Neural cell (in vitro differentiated cells): ENCODE results near the gene DUS1L. TPM values are rescaled to one million over a fixed set of nuclear protein-coding genes. Genes with fewer than 3 reads are reported as not detected.

Source experiments
- H2AFZ ChIP-seq: fragments of 200-600, 300-800 bp; sonication (generic), shearing (Covaris generic); 2 replicates; pipeline ENCODE4 v1.6.0; 2014; ENCODE audit warnings: low read depth, mild to moderate bottlenecking, antibody characterized with exemption, low read length, moderate library complexity
- H3F3A ChIP-seq: fragments of 200-600 bp; shearing (Covaris generic); 2 replicates; pipeline ENCODE4 v1.6.1; 2016; ENCODE audit warnings: mild to moderate bottlenecking, moderate library complexity, mixed read lengths, antibody characterized with exemption, low read length; ENCODE audit not compliant: insufficient read depth, poor library complexity, severe bottlenecking
- H3K27ac ChIP-seq: fragments of 200-600, 300-800 bp; sonication (generic), shearing (Covaris generic); 2 replicates; pipeline ENCODE4 v1.5.1; 2014; ENCODE audit warnings: mild to moderate bottlenecking, low read length, moderate library complexity
- H3K27me3 ChIP-seq: fragments of 300-800, 200-600 bp; sonication (generic), shearing (Covaris generic); 2 replicates; pipeline ENCODE4 v1.6.0; 2014; ENCODE audit warnings: mild to moderate bottlenecking, low read depth, low read length, moderate library complexity; ENCODE audit not compliant: insufficient read depth
- H3K36me3 ChIP-seq: fragments of 300-800, 200-600 bp; sonication (generic), shearing (Covaris generic); 2 replicates; pipeline ENCODE4 v1.5.1; 2014; ENCODE audit warnings: mild to moderate bottlenecking, antibody characterized with exemption, low read length, moderate library complexity; ENCODE audit not compliant: insufficient read depth
- H3K4me2 ChIP-seq: fragments of 300-800, 200-600 bp; sonication (generic), shearing (Covaris generic); 2 replicates; pipeline ENCODE4 v1.6.0; 2014; ENCODE audit warnings: mild to moderate bottlenecking, low read length
- H3K4me3 ChIP-seq: fragments of 300-800, 200-600 bp; sonication (generic), shearing (Covaris generic); 2 replicates; pipeline ENCODE4 v1.5.1; 2014; ENCODE audit warnings: mild to moderate bottlenecking, low read length, moderate library complexity
- H3K79me2 ChIP-seq: fragments of 200-600 bp; shearing (Covaris generic); replicated peaks from 2 replicates; pipeline ENCODE4 v1.6.0; 2014; ENCODE audit warnings: mild to moderate bottlenecking, low read length, moderate library complexity; ENCODE audit not compliant: insufficient read depth
- H3K9ac ChIP-seq: fragments of 300-800, 200-600 bp; sonication (generic), shearing (Covaris generic); 2 replicates; pipeline ENCODE4 v1.6.1; 2016; ENCODE audit warnings: mild to moderate bottlenecking, low read length, mixed read lengths
- H3K9me2 ChIP-seq: fragments of 200-600 bp; shearing (Covaris generic); 2 replicates; pipeline ENCODE4 v1.6.1; 2016; ENCODE audit warnings: mild to moderate bottlenecking, low read length, mixed read lengths; ENCODE audit not compliant: insufficient read depth
- H3K9me3 ChIP-seq: fragments of 200-600, 300-800 bp; sonication (generic), shearing (Covaris generic); 2 replicates; pipeline ENCODE4 v1.6.1; 2016; ENCODE audit warnings: mild to moderate bottlenecking, mixed run types, low read length, moderate library complexity, mixed read lengths
- H4K20me1 ChIP-seq: fragments of 200-600 bp; shearing (Covaris generic); 2 replicates; pipeline ENCODE4 v1.6.1; 2016; ENCODE audit warnings: mild to moderate bottlenecking, mixed run types; ENCODE audit not compliant: insufficient read depth
- EP300 ChIP-seq: fragments of 450-650 bp; conservative IDR thresholded peaks from 2 replicates; pipeline ENCODE4 v1.6.1; 2014; ENCODE audit warnings: antibody characterized with exemption, mild to moderate bottlenecking, moderate library complexity; ENCODE audit not compliant: poor library complexity, severe bottlenecking
- EZH2 ChIP-seq: fragments of 200-600, 300-800 bp; shearing (Covaris generic), sonication (generic); IDR thresholded peaks from 2 replicates; pipeline ENCODE4 v1.6.1; 2014; ENCODE audit warnings: antibody characterized with exemption, low read length, borderline replicate concordance, mild to moderate bottlenecking; ENCODE audit not compliant: insufficient read depth, poor library complexity, severe bottlenecking
- MXI1 ChIP-seq: fragments of 450-650 bp; conservative IDR thresholded peaks from 2 replicates; pipeline ENCODE4 v1.6.1; 2014; ENCODE audit warnings: antibody characterized with exemption, mild to moderate bottlenecking; ENCODE audit not compliant: poor library complexity, severe bottlenecking
- POLR2AphosphoS5 ChIP-seq: IDR thresholded peaks from 2 replicates; pipeline ENCODE4 v1.6.1; 2012
- RAD21 ChIP-seq: fragments of 450-650 bp; conservative IDR thresholded peaks from 2 replicates; pipeline ENCODE4 v1.6.1; 2014; ENCODE audit warnings: antibody characterized with exemption, mild to moderate bottlenecking, moderate library complexity
- REST ChIP-seq: IDR thresholded peaks from 2 replicates; pipeline ENCODE4 v1.6.1; 2012; ENCODE audit warnings: borderline replicate concordance
- SMC3 ChIP-seq: fragments of 450-650 bp; conservative IDR thresholded peaks from 2 replicates; pipeline ENCODE4 v1.6.1; 2014; ENCODE audit warnings: antibody characterized with exemption, mild to moderate bottlenecking, moderate library complexity; ENCODE audit not compliant: poor library complexity
- TAF1 ChIP-seq: IDR thresholded peaks from 2 replicates; pipeline ENCODE4 v1.6.1; 2012; ENCODE audit warnings: low read depth
- polyA plus RNA-seq: library from polyadenylated mRNA; depleted of rRNA; stranded (reverse); fragments of >200 nt; gene quantifications from 2 replicates; pipeline ENCODE4 v1.2.3, GENCODE V29; 2014
- TF ChIP-seq, protein P1 (sequence below): fragments of 450-650 bp; IDR thresholded peaks from 2 replicates; pipeline ENCODE4 v1.5.1; 2014; ENCODE audit warnings: antibody characterized with exemption, mild to moderate bottlenecking, moderate library complexity; ENCODE audit not compliant: poor library complexity, severe bottlenecking

The DUS1L gene
- polyA plus RNA-seq, 1 donor from 2014 or later = 100 TPM

DNA sequence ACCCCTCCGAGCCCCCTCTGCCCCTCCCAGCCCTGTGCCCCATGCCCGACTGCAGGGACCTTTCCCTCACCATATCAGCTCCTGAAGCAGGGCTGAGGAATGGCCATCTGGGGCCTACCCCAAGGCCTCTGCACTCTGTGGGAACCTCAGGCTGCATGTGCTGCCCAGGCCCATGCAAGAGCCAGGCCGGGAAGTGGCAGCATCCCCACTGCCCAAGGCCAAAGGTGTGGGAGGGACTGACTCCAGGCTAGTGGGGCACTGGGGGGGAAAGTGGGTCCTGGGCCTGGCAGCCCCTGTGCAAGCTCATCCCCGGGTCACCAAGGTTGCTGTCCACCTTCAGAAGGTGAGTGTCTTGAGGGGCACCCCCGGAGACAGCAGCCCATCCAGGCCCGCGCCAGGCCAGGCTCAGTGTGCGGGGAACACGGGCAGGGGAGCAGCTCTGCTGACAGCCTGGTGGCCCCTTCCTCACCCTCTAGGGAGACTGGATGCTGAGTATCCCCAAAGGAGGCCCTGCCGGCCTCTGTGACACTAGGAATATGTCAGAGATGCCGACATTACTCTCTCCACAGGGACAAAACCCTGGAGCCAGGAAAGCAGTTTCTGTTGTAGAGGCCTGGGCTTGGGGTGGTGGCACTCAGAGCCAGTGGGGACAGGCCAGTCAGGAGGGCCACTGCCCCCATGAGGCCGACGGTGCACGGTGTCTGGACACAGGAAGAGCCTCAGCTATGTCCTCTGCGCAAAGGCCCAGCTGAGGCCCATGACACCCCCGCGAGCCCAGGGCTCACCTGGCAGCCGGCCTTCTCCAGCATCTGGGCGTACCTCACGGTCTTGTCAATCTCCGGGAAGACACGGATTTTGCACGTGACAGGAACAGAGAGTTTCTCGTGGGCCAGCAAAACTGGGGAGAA lies 3.3 kb downstream of the DUS1L start:
- no peak overlapping the region for H3K4me3 ChIP-seq
- H3K9me3 ChIP-seq = no peaks in the 10 kb centered on the region
- H2AFZ ChIP-seq = no peak overlapping the region
- no peaks in the 10 kb centered on the region for H3K36me3 ChIP-seq
- no peak overlapping the region for H3K9ac ChIP-seq
- H4K20me1 ChIP-seq = no peaks in the 10 kb centered on the region
- H3K9me2 ChIP-seq = no peaks in the 10 kb centered on the region
- no peaks in the 10 kb centered on the region for H3K27me3 ChIP-seq
- no peaks in the 10 kb centered on the region for H3F3A ChIP-seq
- H3K4me2 ChIP-seq = no peak overlapping the region
- TF ChIP-seq TAF1 = no peak
- TF ChIP-seq MXI1 = no peak
- no peak for TF ChIP-seq EZH2
- no peak for TF ChIP-seq REST
- H3K79me2 ChIP-seq = no peaks in the 10 kb centered on the region
- H3K27ac ChIP-seq = no peak overlapping the region

GRCh38 chr17:82061047-82061925 lies 4.3 kb downstream of the DUS1L start:
- Histone ChIP-seq H3K27ac (no peak overlapping the region), H4K20me1 (no peaks in the 10 kb centered on the region), H3K9me2 (no peaks in the 10 kb centered on the region), H3K4me2 (no peak overlapping the region), H3K9me3 (no peaks in the 10 kb centered on the region), H3F3A (no peaks in the 10 kb centered on the region), H3K9ac (no peak overlapping the region), H2AFZ (no peak overlapping the region), H3K79me2 (no peaks in the 10 kb centered on the region), H3K27me3 (no peaks in the 10 kb centered on the region), H3K4me3 (no peak overlapping the region), H3K36me3 (no peaks in the 10 kb centered on the region)
- TF ChIP-seq MXI1 = no peak
- peak; percentile 6 for TF ChIP-seq POLR2AphosphoS5

DNA sequence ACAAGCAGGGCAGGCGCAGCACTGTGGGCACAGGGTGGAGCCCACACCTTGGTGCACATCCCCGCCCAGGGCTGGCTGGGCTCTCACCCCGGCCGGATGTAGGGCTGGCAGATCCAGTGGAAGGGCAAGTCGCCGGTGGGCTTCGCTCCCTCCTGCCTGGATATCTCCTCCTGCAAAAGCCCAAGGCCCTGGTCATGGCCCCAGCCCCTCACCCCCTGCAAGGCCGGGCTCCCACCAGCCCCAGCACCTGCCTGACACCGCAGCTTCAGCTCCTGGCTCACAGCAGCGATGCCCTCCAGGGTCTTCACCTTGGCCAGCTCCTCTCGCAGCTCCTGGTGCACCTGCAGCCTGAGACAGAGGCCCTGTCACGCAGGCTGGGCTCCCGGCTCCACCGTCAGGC lies 5.0 kb downstream of the DUS1L start:
- TF ChIP-seq POLR2AphosphoS5 = no peak
- TF ChIP-seq SMC3 = no peak
- no peak for TF ChIP-seq EP300
- TF ChIP-seq TAF1 = no peak
- no peak for TF ChIP-seq REST
- TF ChIP-seq MXI1 = no peak
- TF ChIP-seq RAD21 = no peak
- no peak for TF ChIP-seq EZH2
- TF ChIP-seq, protein P1, sequence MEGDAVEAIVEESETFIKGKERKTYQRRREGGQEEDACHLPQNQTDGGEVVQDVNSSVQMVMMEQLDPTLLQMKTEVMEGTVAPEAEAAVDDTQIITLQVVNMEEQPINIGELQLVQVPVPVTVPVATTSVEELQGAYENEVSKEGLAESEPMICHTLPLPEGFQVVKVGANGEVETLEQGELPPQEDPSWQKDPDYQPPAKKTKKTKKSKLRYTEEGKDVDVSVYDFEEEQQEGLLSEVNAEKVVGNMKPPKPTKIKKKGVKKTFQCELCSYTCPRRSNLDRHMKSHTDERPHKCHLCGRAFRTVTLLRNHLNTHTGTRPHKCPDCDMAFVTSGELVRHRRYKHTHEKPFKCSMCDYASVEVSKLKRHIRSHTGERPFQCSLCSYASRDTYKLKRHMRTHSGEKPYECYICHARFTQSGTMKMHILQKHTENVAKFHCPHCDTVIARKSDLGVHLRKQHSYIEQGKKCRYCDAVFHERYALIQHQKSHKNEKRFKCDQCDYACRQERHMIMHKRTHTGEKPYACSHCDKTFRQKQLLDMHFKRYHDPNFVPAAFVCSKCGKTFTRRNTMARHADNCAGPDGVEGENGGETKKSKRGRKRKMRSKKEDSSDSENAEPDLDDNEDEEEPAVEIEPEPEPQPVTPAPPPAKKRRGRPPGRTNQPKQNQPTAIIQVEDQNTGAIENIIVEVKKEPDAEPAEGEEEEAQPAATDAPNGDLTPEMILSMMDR = no peak
- H2AFZ ChIP-seq = no peak overlapping the region
- H3K9me3 ChIP-seq = no peaks in the 10 kb centered on the region
- H3K4me3 ChIP-seq = no peak overlapping the region
- H3K4me2 ChIP-seq = no peak overlapping the region
- no peaks in the 10 kb centered on the region for H3K79me2 ChIP-seq
- no peaks in the 10 kb centered on the region for H3K36me3 ChIP-seq
- H3K9me2 ChIP-seq = no peaks in the 10 kb centered on the region
- no peaks in the 10 kb centered on the region for H3K27me3 ChIP-seq
- H3K9ac ChIP-seq = no peak overlapping the region
- H3F3A ChIP-seq = no peaks in the 10 kb centered on the region
- H3K27ac ChIP-seq = no peak overlapping the region
- H4K20me1 ChIP-seq = no peaks in the 10 kb centered on the region
